ENCODE data around the gene MTUS2. TPM values are rescaled to one million over a fixed set of nuclear protein-coding genes. Genes with fewer than 3 reads are reported as not detected.

MTUS2 gene
- total and polyA plus RNA-seq, 4 donors, result under 0.01 to 0.70 (median 0.15) TPM

GRCh38 chr13:29100758-29101157, 280.6 kb downstream of the MTUS2 start:
- Histone ChIP-seq H3K27me3 (ENCODE audit: control insufficient read depth in 4 of 4, insufficient read depth in 4 of 4, low read length in 3 of 4) (no peaks in the 10 kb centered on the region), H3K27ac (ENCODE audit: low read depth in 1 of 2, low read length in 2 of 2) (no peak overlapping the region), H3K9me3 (ENCODE audit: control insufficient read depth in 4 of 4, low read length in 3 of 4) (no peaks in the 10 kb centered on the region), H3K9ac (ENCODE audit: low read depth in 1 of 2, low read length in 2 of 2) (no peak overlapping the region), H3K4me3 (ENCODE audit: low read depth in 1 of 3, low read length in 3 of 3) (no peak overlapping the region), H3K36me3 (ENCODE audit: control insufficient read depth in 4 of 4, insufficient read depth in 3 of 4, low read depth in 1 of 4, low read length in 3 of 4) (no peaks in the 10 kb centered on the region), H3K4me1 (ENCODE audit: control insufficient read depth in 4 of 4, insufficient read depth in 4 of 4, low read length in 3 of 4) (no peaks in the 10 kb centered on the region)
- no peak for DNase-seq (ENCODE audit: low spot score)
- 96% methylated on average over 15 of the region's 15 CpGs for WGBS
- TF ChIP-seq HNF4G (IDR thresholded peaks at IDR 0.05) (no peak), ATF3 (IDR thresholded peaks at IDR 0.05) (no peak), GABPA (IDR thresholded peaks at IDR 0.05 in 1 of 2, conservative IDR thresholded peaks at IDR 0.05 in 1 of 2) (no peak), MAX (IDR thresholded peaks at IDR 0.05) (no peak), RXRA (IDR thresholded peaks at IDR 0.05) (no peak), JUND (IDR thresholded peaks at IDR 0.05) (no peak), CTCF (IDR thresholded peaks at IDR 0.05; ENCODE audit: low read depth, low read length, missing input control) (no peak), YY1 (IDR thresholded peaks at IDR 0.05) (no peak), REST (IDR thresholded peaks at IDR 0.05) (no peak), HNF4A (conservative IDR thresholded peaks at IDR 0.05) (no peak), TAF1 (conservative IDR thresholded peaks at IDR 0.05) (no peak), FOXA2 (IDR thresholded peaks at IDR 0.05) (no peak), NR2F2 (IDR thresholded peaks at IDR 0.05) (no peak), FOXA1 (IDR thresholded peaks at IDR 0.05) (no peak), SP1 (IDR thresholded peaks at IDR 0.05) (no peak), ZBTB33 (IDR thresholded peaks at IDR 0.05) (no peak), RAD21 (IDR thresholded peaks at IDR 0.05) (no peak), EGR1 (IDR thresholded peaks at IDR 0.05; ENCODE audit: low read depth in 2 of 2) (no peak)
